ENCODE results near the gene CNGA3. TPM values are rescaled to one million over a fixed set of nuclear protein-coding genes. Genes with fewer than 3 reads are reported as not detected.

CNGA3 gene
- total RNA-seq, 4 donors from 2014 or later, result 0.44 to 0.57 (median 0.48) TPM; not detected in 1

DNA sequence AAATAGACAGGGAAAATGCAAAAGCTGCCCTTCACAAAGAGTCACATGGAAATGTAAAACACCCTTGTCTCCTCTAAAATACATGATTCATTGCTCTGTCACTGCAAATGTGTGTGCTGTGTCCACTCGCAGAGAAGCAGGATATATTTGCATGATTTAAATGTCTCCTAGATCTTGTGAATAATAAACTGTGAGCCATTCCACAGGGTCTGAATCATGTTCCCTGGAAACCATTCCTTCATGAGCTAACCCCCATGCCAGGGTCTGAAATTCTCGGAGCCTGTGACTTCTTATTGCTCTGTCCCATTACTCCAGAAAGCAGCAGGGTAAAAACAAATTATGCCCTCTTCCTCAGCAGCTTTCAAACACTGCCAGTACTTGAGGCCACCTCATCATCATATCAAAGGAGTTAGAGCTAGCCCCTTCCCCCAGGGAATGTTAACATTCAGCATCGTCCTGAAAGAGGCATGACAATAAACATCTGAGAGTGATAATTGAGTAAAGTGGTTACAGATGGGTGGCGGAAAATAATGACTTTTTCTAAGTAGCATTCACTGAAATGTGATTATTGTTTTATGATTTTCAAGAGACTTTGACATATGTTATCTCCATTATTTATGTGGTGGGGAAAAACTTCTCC lies 11.7 kb upstream of the CNGA3 start:
- Histone ChIP-seq H3K27ac (peak overlapping the region in 1 of 4 donors; percentile 21), H3K9me3 (peaks cover 0 to 4% (median 0%) of the 10 kb centered on the region in 3 donors), H3K27me3 (peaks cover 0 to 17% (median 0%) of the 10 kb centered on the region in 4 donors), H3K36me3 (no peaks in the 10 kb centered on the region), H3K4me3 (no peak overlapping the region), H3K4me1 (no peaks in the 10 kb centered on the region)
- no peak for DNase-seq
- 20 to 26% methylated on average over 4 of the region's 4 CpGs for WGBS, 2 donors
- TF ChIP-seq POLR2A (IDR thresholded peaks at IDR 0.05), result no peak
- TF ChIP-seq, protein P1, sequence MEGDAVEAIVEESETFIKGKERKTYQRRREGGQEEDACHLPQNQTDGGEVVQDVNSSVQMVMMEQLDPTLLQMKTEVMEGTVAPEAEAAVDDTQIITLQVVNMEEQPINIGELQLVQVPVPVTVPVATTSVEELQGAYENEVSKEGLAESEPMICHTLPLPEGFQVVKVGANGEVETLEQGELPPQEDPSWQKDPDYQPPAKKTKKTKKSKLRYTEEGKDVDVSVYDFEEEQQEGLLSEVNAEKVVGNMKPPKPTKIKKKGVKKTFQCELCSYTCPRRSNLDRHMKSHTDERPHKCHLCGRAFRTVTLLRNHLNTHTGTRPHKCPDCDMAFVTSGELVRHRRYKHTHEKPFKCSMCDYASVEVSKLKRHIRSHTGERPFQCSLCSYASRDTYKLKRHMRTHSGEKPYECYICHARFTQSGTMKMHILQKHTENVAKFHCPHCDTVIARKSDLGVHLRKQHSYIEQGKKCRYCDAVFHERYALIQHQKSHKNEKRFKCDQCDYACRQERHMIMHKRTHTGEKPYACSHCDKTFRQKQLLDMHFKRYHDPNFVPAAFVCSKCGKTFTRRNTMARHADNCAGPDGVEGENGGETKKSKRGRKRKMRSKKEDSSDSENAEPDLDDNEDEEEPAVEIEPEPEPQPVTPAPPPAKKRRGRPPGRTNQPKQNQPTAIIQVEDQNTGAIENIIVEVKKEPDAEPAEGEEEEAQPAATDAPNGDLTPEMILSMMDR (IDR thresholded peaks at IDR 0.05), result no peak
- intact Hi-C loops (cut with DNase I), result no loop called here

DNA sequence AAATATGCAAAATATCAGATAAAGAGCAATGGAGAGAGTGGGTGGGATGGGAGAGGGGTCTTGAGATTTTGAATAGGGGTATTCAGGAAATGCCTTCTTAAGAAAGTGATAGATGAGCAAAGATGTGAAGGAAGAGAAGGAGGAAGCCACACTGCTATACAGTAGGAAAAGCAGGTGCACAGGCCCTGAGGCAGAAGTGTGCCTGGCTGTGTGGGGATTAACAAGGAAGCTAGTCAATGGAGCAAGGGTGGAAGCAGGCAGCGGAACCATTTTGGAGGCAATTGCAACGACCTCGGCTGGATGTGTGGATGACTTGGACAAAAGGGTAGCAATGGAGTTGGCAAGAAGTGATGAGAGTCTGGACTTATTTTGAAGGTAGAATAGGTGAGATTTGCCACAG lies 11.0 kb upstream of the CNGA3 start:
- peaks cover 0 to 4% (median 0%) of the 10 kb centered on the region in 3 donors for H3K9me3 ChIP-seq
- 78 to 86% methylated on average over 3 of the region's 3 CpGs for WGBS, 2 donors
- H3K27ac ChIP-seq, result no peak overlapping the region
- H3K36me3 ChIP-seq, result no peaks in the 10 kb centered on the region
- peaks cover 0 to 21% (median 0%) of the 10 kb centered on the region in 4 donors for H3K27me3 ChIP-seq
- H3K4me1 ChIP-seq, result no peaks in the 10 kb centered on the region
- H3K4me3 ChIP-seq, result no peak overlapping the region
- DNase-seq, result no peak
- TF ChIP-seq, protein P1 (IDR thresholded peaks at IDR 0.05), result no peak
- no peak for TF ChIP-seq POLR2A (IDR thresholded peaks at IDR 0.05)
- intact Hi-C loops (cut with DNase I), result no loop called here

DNA sequence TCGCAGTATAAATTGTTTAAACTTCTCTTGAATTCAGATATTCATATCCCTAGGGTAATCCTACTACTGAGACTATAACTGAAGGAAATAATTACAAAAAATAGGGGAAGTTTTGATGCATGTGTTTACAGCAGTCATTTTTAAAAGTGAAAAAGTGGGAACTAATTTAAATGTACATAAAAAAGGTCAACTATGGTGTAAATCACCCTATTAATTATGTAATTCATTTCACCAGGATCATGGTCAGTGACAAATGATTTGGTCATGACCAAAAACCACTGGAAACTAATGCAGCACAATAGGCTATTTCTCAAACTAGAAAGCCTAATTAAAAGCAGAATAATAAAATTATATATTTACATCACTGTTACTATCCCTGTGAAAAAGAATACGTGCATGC lies 5.0 kb upstream of the CNGA3 start:
- H3K4me1 ChIP-seq, result peaks cover 1 to 2% (median 1%) of the 10 kb centered on the region in 3 donors
- intact Hi-C loops (cut with DNase I), result no loop called here
- WGBS, 2 donors, result 79 to 89% methylated on average over 2 of the region's 2 CpGs

DNA sequence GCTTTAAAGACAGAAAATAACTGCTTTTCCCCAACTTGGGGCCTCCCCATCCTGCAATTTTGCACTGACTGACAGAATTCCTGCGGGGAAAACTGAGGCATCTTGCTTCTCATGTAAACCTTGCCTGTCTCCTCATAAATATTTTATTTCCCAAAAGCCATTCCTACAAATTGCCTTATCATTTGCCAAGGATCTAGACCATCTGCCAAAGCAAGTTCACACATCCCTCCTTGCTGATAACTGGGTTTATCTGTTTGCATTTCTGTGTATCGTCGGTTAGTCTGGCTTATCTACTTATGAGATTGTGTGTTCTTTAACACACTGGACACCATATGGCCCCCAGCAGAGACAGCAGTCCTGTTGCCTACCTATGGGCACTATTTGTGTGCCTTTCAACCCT lies 3.0 kb upstream of the CNGA3 start:
- peaks cover 17 to 64% (median 23%) of the 10 kb centered on the region in 4 donors for H3K27me3 ChIP-seq

More for the DNA sequence above, 5.0 kb upstream of the CNGA3 start:
- H3K27me3 ChIP-seq, result peaks cover 0 to 44% (median 3%) of the 10 kb centered on the region in 4 donors
- no peak overlapping the region for H3K27ac ChIP-seq
- no peak for DNase-seq
- peaks cover 0 to 4% (median 0%) of the 10 kb centered on the region in 3 donors for H3K9me3 ChIP-seq
- H3K4me3 ChIP-seq, result no peak overlapping the region
- H3K36me3 ChIP-seq, result no peaks in the 10 kb centered on the region
- TF ChIP-seq POLR2A (IDR thresholded peaks at IDR 0.05), result no peak
- TF ChIP-seq, protein P1 (IDR thresholded peaks at IDR 0.05), result no peak

More for the DNA sequence above, 3.0 kb upstream of the CNGA3 start:
- H3K9me3 ChIP-seq, result no peaks in the 10 kb centered on the region
- no peak for TF ChIP-seq POLR2A (IDR thresholded peaks at IDR 0.05)
- TF ChIP-seq, protein P1 (IDR thresholded peaks at IDR 0.05), result no peak
- 47 to 64% methylated on average over 3 of the region's 3 CpGs for WGBS, 2 donors
- intact Hi-C loops (cut with DNase I), result no loop called here
- H3K4me3 ChIP-seq, result no peak overlapping the region
- DNase-seq, result no peak
- no peaks in the 10 kb centered on the region for H3K36me3 ChIP-seq
- peaks cover 7 to 19% (median 12%) of the 10 kb centered on the region in 3 donors for H3K4me1 ChIP-seq
- H3K27ac ChIP-seq, result no peak overlapping the region
